ENCODE data around the gene GGTLC3.
"Not testable (repeated sequence)": the region's sequence is repeated elsewhere in the genome, so short reads cannot be mapped to it uniquely, and the experiment has no call there.

- not testable (repeated sequence) for TF ChIP-seq CTCF (IDR thresholded peaks at IDR 0.05); ZFX (IDR thresholded peaks at IDR 0.05; ENCODE audit: borderline replicate concordance)
Measured at GRCh38 chr22:18496227-18496626, 21.7 kb downstream of the GGTLC3 start.
